NCI-H345 (cell line): ENCODE measurements around the gene B4GALT7.
"Not testable (repeated sequence)": the region's sequence is repeated elsewhere in the genome, so short reads cannot be mapped to it uniquely, and the experiment has no call there.

Experiments used
- DNase-seq: peaks from one replicate; lab custom pipeline; 2025; lab: John Stamatoyannopoulos, UW

Gene B4GALT7, protein sequence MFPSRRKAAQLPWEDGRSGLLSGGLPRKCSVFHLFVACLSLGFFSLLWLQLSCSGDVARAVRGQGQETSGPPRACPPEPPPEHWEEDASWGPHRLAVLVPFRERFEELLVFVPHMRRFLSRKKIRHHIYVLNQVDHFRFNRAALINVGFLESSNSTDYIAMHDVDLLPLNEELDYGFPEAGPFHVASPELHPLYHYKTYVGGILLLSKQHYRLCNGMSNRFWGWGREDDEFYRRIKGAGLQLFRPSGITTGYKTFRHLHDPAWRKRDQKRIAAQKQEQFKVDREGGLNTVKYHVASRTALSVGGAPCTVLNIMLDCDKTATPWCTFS

DNA sequence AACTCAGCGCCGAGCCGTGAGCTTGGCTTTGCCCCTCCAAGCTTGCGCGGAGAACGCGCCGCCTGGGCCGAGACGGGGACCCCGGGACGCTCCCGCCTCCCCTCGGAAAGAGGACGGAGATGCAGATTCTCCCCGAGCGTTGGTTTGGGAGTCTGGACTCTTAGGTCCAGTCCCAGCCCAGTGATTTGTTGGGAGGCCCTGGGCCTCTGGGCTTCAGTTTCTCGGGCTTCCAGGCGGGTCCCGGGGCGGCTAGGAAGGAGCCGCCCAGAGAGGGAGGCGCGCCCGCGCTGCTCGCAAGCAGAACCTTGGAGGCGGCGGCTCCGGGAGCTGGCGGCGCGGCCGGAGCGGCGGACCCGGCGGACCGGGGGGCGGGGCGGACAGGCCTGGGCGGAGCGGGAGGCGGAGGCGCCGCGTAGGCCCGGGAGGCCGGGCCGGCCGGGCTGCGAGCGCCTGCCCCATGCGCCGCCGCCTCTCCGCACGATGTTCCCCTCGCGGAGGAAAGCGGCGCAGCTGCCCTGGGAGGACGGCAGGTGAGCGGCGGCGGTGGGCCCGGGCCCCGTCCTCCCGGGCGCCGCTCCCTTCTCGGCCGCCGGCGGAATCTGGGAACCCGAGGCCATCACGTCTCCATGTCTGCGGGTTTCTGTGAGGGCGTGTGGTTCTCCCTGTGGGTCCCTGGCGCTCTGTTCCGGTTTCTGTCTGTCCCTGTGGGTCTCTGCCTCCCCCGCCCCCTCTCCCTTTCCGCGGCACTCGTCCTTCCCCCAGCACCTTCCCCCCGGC is at the start of gene B4GALT7:
B4GALT7 (plus strand) TSS at position 402 of the 777 bp plus-strand sequence; CDS start at position 481, 79 bp downstream.
- DNase-seq, result peak; percentile 88

DNA sequence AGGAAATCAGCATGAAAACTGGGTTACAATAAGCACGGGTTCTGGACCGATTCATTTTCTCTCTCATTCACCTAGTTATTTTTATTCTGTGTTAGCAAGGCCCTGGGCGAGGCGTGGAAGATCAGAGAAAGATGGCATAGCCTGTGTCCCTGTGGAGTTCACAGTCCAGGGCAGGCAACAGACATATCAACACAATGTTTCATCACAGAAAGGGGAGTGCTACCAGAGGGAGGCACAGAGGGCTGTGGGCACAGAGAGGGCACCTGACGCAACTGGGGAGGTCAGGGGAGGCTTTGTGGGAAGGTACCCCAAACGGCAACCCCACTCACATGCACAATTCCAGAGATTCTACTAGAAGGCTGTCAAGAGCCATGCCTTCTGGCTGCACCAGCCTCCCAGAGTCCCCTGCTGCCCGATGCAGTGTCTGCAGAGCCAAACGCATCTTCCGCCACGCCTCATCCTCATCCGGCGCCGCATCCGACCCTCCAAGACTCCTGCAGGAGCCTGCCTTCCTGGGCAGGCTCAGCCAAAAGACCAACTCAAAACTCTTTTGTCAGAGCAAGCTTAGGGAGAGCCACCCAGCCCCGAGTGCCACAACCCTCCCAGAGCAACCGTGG is 47.0 kb upstream of the B4GALT7 start:
- no peak for DNase-seq

DNA sequence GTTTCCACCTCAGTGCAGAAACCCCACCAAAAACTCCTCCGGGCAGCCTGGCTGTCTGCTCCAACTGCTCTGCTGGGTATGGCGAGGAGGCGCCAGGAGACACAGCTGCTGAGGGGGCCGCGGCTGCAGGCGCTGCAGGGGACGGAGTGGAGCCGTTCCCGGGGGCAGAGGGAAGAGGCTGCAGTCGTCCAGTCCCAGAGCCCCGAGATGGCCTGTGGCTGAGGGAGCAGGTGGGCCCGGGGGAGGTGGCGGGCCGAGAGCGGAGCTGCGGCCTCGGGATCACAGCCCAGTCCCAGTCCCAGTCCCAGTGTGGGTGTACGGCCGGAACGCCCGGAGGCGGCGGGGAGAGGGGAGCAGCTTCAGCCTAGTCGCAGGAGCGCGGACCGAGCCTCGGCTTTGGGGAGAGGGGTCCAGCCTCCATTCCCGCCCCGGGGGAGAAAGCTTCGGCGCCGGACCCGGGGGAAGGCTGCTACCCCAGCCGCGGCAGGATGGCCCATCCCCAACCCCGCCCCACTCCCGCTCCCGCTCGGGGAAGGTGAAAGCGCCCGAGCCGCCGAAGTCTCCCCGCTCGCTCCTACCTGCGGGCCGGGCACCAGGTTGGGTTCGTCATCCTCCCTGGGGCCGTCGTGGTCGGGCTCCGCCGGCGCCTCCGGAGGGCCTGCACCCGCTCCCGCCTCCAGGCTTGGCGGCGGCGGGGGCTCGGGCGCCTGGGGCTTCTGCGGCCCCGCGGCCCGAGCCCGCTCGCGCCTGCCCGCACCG is 46.1 kb upstream of the B4GALT7 start:
- DNase-seq, result peak; percentile 41

DNA sequence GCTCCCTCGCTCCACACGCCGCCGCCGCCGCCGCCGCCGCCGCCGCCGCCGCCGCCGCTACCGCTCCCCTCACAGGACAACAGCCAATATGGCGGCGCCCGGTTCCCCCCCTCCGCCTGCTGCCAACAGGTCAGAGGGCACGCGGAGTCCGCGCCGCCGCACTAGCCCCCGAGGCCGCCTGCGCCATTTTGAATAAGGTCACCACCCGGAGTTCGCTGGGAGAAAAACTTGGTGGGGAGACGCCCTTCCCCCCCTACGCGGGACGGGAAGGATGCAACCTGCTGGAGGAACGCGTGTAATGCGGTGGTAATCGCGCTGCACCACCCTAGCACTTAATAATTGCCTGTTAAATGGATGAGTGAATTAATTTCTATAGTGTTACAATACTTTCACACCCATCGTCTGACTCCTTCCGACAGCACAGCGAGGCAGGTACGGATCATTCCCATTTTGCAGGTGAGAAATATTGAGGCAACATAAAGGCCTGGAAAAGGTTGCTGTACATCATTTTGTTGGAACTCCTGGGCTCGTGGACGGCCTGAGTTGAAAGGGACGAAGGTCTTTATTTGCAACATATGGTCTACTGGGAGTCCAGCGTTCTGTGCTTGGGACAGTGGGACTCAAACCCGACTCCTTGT is 45.3 kb upstream of the B4GALT7 start, which contains the start of gene FAM193B:
FAM193B (minus strand) TSS at position 90 of the 638 bp plus-strand sequence. CDS start 105 bp downstream, outside the sequence.
- peak; percentile 95 for DNase-seq

DNA sequence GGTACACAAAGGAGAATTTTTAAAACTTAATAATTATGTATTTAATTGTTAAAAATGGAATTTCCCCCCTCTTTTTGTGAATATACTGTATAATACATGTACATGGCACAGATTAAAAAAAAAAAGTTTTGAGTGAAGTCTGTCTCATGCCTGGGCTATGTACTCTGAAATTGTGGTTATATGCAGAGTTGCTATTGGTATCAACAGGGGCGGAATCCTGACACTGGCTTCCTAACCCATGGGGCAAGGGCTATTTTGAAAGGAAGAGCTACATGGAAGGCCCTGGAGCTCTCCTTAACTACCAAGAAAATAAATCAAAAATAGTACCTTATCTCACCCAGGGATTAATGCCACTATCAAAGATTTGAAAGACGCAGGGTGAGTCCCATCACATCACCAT is 44.7 kb upstream of the B4GALT7 start:
- no peak for DNase-seq

DNA sequence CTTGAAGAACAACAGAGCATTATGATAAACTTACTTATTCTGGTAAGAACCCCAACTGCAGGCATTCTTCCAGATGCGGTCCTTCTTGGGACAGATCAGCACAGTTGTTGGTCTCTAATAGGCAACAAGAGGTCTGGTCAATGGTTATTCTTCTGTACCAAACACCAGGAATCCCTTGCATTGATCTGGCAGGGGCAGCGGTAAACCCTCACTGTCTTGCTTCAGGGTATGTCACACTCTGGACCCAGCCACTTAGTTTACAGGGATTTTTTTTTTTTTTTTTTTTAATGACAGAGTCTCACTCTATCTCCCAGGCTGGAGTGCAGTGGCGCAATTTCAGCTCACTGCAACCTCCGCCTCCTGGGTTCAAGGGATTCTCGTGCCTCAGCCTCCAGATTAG is 44.3 kb upstream of the B4GALT7 start:
- no peak for DNase-seq

DNA sequence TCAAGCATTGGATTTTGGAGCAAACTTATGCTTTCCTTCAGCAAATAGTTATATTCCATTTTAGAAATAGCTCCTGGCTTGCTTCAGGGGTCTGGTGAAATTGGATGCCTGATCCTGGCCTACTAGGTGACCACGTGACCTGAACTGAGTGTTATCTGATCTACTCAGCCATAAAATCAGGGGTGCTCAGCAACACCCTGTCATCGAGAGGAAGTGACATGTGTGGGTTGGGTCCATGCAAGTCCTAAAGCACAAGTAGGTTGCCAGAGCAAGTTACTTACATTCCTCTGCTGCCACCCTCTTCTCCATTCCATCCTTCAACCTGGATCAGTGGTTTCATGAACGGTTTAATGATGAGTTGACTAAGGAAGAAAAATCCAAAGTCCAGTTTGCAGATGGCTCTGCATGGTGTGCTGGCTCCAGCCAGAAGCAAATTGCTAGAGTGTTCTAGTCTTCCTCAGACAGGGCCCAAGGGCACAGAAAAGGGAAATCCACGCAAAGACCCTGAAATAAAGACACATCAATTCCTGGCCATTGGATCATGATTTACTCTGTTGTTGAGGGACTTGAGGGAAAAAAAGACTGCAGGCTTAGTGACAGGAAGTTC is 42.8 kb upstream of the B4GALT7 start:
- no peak for DNase-seq

DNA sequence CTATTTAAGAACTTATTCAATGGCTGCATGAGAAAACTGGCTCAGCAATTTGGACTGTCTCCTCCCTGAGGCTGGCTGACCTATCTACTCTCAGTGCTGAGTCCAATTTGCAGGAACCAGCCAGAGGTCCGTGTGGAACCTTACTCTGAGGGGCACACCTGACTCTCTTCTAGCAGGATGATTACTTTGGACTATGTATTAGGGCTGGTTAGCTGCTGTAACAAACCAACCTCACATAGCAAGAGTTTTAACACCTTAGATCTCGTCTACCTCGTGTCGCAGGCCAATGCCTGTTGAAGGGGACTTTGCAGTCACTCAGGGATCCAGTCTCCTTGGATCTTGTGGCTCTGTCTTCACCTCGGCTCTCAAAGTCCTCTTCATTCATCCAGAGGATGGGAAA is 42.1 kb upstream of the B4GALT7 start:
- no peak for DNase-seq

DNA sequence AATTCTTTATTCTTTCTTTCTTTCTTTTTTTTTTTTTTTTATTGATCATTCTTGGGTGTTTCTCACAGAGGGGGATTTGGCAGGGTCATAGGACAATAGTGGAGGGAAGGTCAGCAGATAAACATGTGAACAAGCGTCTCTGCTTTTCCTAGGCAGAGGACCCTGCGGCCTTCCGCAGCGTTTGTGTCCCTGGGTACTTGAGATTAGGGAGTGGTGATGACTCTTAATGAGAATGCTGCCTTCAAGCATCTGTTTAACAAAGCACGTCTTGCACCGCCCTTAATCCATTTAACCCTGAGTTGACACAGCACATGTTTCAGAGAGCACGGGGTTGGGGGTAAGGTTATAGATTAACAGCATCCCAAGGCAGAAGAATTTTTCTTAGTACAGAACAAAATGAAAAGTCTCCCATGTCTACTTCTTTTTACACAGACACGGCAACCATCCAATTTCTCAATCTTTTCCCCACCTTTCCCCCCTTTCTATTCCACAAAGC is 40.4 kb upstream of the B4GALT7 start:
- not testable (repeated sequence) for DNase-seq

DNA sequence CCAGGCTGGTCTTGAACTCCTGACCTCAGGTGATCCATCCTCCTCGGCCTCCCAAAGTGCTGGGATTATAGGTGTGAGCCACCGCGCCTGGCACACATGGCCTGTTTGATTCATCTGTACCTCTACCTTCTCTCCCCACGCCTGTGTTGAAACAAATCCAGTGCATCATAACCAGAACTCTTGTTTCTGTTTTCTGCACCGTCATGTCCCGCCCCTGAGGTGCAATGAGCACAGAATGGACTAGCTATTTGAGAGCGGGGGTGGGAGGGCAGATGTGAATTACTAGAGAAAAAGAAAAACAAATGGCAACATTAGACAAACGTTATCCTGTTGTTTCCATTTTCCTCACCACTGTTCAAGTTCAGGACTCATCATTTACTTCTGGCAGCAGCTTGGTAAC is 34.9 kb upstream of the B4GALT7 start:
- DNase-seq, result no peak

DNA sequence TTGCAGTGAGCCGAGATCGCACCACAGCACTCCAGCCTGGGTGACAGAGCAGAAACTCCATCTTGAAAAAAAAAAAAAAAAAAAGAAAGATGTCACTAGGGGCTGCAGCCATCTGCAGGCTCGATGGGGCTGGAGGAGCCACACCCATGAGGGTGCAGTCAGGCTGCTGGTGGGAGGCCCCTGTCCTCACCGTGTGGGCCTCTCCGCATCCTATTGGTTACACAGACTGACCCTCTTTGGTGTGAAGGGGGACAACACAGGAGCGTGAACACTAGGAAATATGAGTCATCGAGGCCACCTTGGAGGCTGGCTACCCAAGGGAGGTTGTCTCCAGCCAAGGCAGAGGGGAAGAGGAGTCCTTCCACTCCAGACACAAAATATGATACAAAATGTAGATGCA is 31.6 kb upstream of the B4GALT7 start:
- DNase-seq, result no peak

DNA sequence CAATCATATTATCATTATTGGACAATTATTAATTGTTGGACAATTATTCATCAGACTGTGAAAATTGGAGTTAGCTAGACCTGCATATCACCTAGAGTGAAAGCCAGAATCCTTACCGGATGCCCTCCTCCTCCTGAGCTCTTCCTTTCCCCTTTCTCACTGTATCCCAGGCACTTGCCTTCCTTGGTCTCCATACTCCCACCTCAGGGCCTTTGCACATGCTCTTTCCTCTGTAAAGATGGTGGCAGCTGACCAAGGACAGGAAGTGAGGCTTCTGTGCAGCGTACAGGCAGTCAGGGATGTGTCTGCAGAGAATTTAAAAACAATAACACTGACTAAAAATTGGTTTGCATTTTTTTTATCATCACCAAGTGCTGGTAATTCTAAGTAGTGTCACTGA is 30.0 kb upstream of the B4GALT7 start:
- DNase-seq, result no peak

DNA sequence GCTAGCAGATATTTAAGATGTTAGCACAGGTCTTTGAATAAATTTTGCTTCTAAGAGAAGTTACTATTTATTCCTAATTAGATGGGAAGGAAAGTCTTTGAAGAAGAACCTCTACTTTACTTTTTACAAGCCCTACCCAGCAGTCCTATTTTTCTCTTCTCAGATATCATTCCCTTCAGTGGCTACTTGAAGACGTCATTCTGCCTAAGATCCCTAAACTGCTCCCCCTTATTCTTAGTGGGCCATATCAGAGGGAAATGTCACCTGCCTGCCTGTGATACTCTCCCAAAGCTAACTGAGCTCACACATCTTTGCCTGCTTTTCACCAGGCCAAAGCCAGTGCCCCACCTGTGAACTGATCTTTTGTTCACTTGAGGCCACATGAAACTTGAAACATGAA is 24.4 kb upstream of the B4GALT7 start:
- DNase-seq, result no peak

DNA sequence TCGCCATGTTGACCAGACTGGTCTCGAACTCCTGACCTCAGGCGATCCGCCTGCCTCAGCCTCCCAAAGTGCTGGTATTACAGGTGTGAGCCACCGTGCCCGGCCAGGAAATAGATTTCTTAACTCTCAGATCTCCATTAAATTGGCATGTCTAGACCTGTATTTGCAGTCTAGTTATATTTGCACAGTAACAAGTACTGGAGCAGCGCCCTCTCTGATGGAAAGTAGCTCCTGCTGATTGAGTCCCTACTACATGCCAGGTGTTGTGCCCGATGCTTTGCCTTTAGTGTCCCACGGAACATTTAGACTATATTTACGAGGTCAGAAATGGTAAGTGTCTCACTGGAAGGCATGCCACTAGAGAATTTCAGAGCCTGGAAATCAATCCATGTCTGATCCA is 23.8 kb upstream of the B4GALT7 start:
- DNase-seq, result peak; percentile 25

DNA sequence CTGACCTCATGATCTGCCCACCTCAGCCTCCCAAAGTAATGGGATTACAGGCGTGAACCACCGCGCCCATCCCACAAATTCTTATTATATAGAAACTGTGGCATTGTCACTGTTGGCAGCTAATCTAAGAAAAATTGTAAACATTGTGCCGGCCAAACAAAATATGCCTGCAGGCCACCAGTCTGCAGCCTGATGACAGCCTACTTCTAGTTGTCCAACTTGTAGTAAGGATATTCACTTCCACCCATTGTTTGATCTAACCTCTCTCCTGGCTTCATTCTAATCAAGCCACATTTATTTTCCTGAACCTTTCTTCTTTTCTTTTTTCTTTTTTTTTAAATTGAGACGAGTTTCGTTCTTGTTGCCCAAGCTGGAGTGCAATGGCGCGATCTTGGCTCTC is 21.6 kb upstream of the B4GALT7 start:
- DNase-seq, result no peak

DNA sequence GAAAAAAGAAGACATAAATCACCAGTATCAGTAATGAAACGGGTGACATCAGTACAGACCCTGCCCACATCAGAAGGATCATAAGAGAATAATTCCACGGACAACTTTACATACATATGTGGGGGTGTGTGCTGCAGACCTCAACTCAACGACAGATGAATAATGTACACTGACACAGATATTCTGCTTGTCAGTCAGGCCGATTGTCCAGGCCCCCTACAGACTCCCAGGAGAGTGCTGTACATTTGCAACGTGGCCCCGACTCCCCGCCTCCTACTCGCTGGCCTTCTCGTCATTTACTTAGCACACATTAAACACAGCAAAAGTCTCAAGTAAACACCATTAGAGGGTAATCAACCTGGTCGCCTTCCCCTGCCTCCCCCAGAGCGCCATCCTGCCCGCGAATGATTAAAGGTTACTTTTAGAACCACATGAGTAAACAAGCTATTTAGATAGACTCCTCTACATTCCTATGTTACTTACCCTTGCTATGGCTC is 11.5 kb upstream of the B4GALT7 start:
- DNase-seq, result no peak

DNA sequence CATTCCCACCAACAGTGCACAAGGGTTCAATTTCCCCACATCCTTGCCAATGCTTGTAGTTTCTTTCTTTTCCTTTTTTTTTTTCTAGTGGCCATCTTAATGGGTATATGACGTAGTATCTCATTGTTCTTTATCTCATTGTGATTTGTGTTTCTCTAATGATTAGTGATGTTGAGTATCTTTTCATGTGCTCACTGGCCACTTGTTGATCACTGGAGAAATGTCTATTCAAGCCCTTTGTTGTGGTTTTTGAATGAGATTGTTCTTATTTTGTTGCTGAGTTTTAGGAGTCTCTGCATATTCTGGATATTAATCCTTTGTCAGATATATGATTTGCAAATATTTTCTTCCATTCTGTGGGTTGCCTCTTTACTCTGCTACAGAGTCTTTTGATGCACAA is 9.5 kb upstream of the B4GALT7 start:
- DNase-seq, result no peak

DNA sequence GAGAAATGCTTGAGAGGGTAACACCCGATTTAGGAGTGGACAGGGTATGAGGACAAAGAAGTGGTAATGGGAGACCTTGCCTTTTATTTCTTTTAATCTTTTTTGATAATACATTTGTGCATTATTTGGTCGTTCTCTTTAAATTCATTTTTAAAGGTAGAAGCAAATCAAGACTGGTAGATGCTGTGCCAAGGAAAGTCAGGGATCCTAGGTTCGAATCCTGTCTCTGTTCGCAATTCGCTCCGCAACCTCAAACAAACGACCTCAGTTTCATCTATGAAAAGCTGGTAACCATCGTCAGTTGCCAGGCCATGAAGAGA is 8.3 kb upstream of the B4GALT7 start:
- DNase-seq, result no peak

DNA sequence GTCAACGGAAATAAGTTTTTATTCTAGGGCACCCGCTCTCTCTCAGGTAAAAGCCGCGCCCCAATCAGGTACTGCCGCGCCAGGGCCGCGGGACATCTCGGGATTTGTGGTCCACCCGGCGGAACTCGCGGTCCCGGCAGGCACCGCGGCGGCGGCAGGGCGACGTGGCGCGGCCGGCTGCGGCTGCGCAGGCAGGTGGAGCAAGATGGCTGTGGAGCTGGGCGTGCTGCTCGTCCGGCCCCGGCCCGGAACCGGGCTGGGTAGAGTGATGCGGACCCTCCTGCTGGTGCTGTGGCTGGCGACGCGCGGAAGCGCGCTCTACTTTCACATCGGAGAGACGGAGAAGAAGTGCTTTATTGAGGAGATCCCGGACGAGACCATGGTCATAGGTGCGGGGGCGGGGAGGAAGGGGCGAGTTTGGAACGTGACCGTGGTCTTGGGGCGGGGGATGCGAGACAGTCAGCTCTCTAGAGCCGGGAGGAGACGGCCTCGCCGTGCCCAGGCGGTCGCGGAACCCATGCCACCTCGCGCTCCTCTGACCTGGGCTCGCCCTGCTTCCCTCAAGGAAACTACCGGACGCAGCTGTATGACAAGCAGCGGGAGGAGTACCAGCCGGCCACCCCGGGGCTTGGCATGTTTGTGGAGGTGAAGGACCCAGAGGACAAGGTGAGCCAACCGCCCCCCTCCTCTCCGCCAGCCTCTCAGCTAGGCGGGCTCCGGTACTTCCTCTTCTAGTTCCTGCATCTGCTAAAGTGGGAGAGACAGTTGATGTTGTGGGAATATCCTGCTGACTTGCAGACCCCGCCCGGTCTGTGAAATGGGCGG is 7.7 kb upstream of the B4GALT7 start, which contains the start of gene TMED9:
TMED9 (plus strand) TSS at position 194 of the 825 bp plus-strand sequence; CDS start at position 206, 12 bp downstream.
- peak; percentile 94 for DNase-seq

DNA sequence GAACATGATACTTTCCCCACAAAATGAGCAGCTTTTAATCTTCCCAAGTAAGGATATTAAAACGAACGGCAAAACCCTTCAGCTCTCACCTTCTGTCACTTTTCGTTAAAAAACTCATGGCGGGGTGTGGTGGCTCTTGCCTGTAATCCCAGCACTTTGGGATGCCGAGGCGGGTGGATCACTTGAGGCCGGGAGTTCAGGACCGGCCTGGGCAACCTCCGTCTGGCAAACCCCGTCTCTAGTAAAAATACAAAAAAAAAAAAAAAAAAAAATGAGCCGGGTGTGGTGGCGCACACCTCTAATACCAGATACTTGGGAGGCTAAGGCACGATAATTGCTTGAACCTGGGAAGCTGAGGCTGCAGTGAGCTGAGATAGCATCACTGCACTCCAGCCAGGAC is 7.0 kb upstream of the B4GALT7 start:
- no peak for DNase-seq
